Measurements from ENCODE around the gene HEMK1.

GRCh38 chr3:50609071-50609762 lies 39.9 kb downstream of the HEMK1 start:
- TF ChIP-seq CTCF (IDR thresholded peaks at IDR 0.05) (no peak), POLR2A (IDR thresholded peaks at IDR 0.05) (no peak)

All from breast epithelium (tissue), 3 donors.